GM18526 (cell line): Measurements from ENCODE around the gene ANTXRL.

Source experiments
- POLR2A ChIP-seq: IDR thresholded peaks from 3 replicates; pipeline ENCODE4 v1.6.1; 2011; ENCODE audit not compliant: insufficient read length; ENCODE audit errors: extremely low read depth

The ANTXRL gene

GRCh38 chr10:46253076-46254006 lies 33.5 kb upstream of the ANTXRL start:
- no peak for TF ChIP-seq POLR2A

GRCh38 chr10:46254007-46254383 lies 32.8 kb upstream of the ANTXRL start:
- TF ChIP-seq POLR2A, result no peak

- no peak for TF ChIP-seq POLR2A
Measured at GRCh38 chr10:46254467-46254866, 32.3 kb upstream of the ANTXRL start.

GRCh38 chr10:46255801-46256747 lies 30.7 kb upstream of the ANTXRL start:
- no peak for TF ChIP-seq POLR2A

GRCh38 chr10:46257099-46257498 lies 29.7 kb upstream of the ANTXRL start:
- no peak for TF ChIP-seq POLR2A

- no peak for TF ChIP-seq POLR2A
Measured at GRCh38 chr10:46263831-46264268, 22.9 kb upstream of the ANTXRL start.

- no peak for TF ChIP-seq POLR2A
Measured at GRCh38 chr10:46264336-46264735, 22.5 kb upstream of the ANTXRL start.

GRCh38 chr10:46264737-46265368 lies 21.9 kb upstream of the ANTXRL start:
- no peak for TF ChIP-seq POLR2A

GRCh38 chr10:46266306-46266985 lies 20.4 kb upstream of the ANTXRL start:
- no peak for TF ChIP-seq POLR2A

- TF ChIP-seq POLR2A, result no peak
Measured at GRCh38 chr10:46267132-46267985, 19.4 kb upstream of the ANTXRL start.

GRCh38 chr10:46268076-46268881 lies 18.5 kb upstream of the ANTXRL start:
- TF ChIP-seq POLR2A, result no peak

- TF ChIP-seq POLR2A, result no peak
Measured at GRCh38 chr10:46270086-46270811, 16.5 kb upstream of the ANTXRL start.
